Activated CD4-positive, alpha-beta memory T cell treated with anti-CD3 and anti-CD28 coated beads, Interleukin-2, amount 10 ng/mL, durations not matched to agents 7 days and 5 days (primary cell): ENCODE measurements around the gene PLEKHG5. TPM values are rescaled to one million over a fixed set of nuclear protein-coding genes. Genes with fewer than 3 reads are reported as not detected.
"Not testable (repeated sequence)": the region's sequence is repeated elsewhere in the genome, so short reads cannot be mapped to it uniquely, and the experiment has no call there.

Experiments used
- CTCF ChIA-PET: fragments of 350-600 bp; sonication (Branson Sonifier 250); formaldehyde crosslinking; loops from one replicate; lab custom pipeline; 2021; ENCODE audit warnings: antibody characterized with exemption, inconsistent platforms; lab: Charles Lee
- POLR2A ChIA-PET: fragments of 350-600 bp; sonication (Branson Sonifier 250); formaldehyde crosslinking; loops from one replicate; lab custom pipeline; 2021; ENCODE audit warnings: antibody characterized with exemption; lab: Charles Lee
- DNase-seq: peaks from one replicate; pipeline ENCODE4 v3.0.0-alpha.2; 2020
- H3K27ac Mint-ChIP-seq: one replicate; pipeline ENCODE4 v1.8.0; 2021; ENCODE audit warnings: mild to moderate bottlenecking, mixed read lengths
- H3K27me3 Mint-ChIP-seq: one replicate; pipeline ENCODE4 v1.8.0; 2021; ENCODE audit warnings: mixed read lengths
- H3K36me3 Mint-ChIP-seq: one replicate; pipeline ENCODE4 v1.8.0; 2021; ENCODE audit warnings: low read depth, mixed read lengths
- H3K4me1 Mint-ChIP-seq: one replicate; pipeline ENCODE4 v1.8.0; 2021; ENCODE audit warnings: mixed read lengths
- H3K4me3 Mint-ChIP-seq: one replicate; pipeline ENCODE4 v1.8.0; 2021; ENCODE audit warnings: mild to moderate bottlenecking, mixed read lengths
- H3K9me3 Mint-ChIP-seq: one replicate; pipeline ENCODE4 v1.8.0; 2021; ENCODE audit warnings: mixed read lengths
- total RNA-seq, 2 experiments: library from RNA; stranded (reverse); gene quantifications; one replicate each; pipeline ENCODE4 v1.2.3, GENCODE V29; 2021

The PLEKHG5 gene
- total RNA-seq, 2 experiments from 2014 or later, result 1.7 to 2.3 TPM

DNA sequence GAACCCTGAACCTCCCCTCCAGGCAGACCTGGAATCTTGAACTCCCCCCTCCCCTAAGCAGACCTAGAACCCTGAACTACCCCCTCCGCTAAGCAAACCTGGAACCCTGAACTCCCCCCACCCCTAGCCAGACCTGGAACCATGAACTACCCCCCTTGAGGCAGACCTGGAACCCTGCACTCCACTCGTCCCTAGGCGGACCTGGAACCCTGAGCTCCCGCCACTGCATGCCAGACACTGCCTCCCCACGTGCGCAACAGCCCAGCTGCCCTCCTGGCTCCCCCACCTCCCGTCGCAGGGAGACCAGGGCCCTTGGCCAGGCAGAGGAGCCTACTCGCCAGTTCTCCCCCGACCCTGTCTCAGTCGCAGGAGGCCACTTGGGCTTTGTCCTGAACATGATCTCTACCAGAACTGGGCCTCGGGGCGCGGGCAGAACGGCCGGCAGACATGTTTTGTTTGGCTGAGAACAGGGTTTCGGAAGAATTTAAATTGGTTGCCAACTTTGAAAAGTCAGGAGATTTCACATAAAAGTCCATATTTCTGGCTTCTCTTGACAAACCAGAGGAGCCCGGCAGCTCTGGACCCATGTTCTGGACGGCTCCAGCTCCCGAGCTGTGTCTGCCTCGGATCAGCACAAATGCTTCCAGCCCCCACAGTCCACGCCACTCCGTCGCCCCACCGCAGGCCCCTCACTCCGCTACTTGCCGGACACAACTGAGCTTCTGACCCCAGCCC lies 9.2 kb upstream of the PLEKHG5 start:
- ChIA-PET POLR2A (no interaction called here), CTCF (interaction anchor here (0.9 kb wide), 1 partner anchor 146 kb away, joined by 3 read pairs; no protein-coding TSS in a partner anchor)
- Mint-ChIP-seq H3K27me3 (peaks cover 20% of the 10 kb centered on the region), H3K4me3 (no peak overlapping the region), H3K27ac (no peak overlapping the region), H3K9me3 (no peaks in the 10 kb centered on the region), H3K4me1 (peaks cover 9% of the 10 kb centered on the region), H3K36me3 (no peaks in the 10 kb centered on the region)
- no peak for DNase-seq

DNA sequence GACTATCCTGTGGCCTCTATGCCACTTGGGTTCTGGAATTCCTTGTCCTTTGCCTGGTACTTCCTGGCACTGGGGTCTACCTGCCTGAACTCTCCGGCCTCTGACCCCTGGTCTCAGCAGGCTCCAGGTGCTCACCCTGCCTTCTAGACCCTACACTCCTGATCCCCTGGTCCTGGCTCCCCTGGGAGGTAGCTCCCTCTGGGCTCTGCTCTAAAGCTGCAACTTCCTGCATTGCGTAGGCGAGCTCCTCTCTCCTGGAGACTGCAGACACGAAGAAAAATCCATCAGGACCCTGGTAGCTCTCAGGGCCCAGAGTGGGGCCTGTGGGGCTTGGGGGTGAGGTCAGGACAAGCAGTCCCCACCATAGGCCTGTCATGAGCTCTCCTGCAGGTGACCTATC lies 7.8 kb upstream of the PLEKHG5 start:
- Mint-ChIP-seq H3K27me3 (peaks cover 22% of the 10 kb centered on the region), H3K4me1 (peaks cover 9% of the 10 kb centered on the region), H3K27ac (no peak overlapping the region), H3K4me3 (no peak overlapping the region), H3K36me3 (no peaks in the 10 kb centered on the region), H3K9me3 (no peaks in the 10 kb centered on the region)
- ChIA-PET POLR2A (interaction anchor here (0.8 to 1.6 kb wide), 3 partner anchors 8 to 107 kb away, joined by 3 to 6 read pairs (median 3); no protein-coding TSS in a partner anchor), CTCF (interaction anchor here (1.4 kb wide), 1 partner anchor 9 kb away, joined by 5 read pairs; no protein-coding TSS in a partner anchor)
- no peak for DNase-seq

DNA sequence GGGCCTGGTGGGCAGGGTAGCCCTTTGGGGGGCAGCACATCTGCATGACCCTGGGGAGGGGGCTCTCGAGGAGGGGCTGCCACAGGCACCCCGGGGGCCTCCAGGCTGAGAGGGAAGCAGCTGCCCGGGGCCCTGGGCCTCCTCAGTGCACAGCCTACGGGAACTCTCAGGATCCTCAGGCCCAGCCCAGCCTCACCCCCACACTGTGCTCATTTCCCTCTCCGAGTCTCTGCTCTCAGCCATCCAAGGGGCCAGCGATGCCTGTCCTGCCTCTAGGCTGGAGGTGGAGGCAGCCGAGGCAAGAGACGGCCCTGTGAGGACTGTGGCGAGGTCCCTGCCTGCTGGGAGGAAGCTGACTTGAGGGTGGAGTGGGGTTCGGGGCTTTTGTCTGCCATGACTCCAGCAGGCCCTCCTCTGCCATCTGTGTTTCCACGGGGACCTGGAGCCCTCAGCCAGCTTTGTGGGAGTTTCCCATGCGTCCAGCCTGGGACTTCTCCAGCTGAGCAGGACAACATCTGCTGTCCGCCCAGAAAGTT lies 7.2 kb upstream of the PLEKHG5 start:
- POLR2A ChIA-PET, result interaction anchor here (0.7 to 1.6 kb wide), 3 partner anchors 8 to 106 kb away, joined by 3 to 6 read pairs (median 3); partner anchors contain the start of gene NOL9
- Mint-ChIP-seq H3K4me3 (no peak overlapping the region), H3K27ac (no peak overlapping the region)

DNA sequence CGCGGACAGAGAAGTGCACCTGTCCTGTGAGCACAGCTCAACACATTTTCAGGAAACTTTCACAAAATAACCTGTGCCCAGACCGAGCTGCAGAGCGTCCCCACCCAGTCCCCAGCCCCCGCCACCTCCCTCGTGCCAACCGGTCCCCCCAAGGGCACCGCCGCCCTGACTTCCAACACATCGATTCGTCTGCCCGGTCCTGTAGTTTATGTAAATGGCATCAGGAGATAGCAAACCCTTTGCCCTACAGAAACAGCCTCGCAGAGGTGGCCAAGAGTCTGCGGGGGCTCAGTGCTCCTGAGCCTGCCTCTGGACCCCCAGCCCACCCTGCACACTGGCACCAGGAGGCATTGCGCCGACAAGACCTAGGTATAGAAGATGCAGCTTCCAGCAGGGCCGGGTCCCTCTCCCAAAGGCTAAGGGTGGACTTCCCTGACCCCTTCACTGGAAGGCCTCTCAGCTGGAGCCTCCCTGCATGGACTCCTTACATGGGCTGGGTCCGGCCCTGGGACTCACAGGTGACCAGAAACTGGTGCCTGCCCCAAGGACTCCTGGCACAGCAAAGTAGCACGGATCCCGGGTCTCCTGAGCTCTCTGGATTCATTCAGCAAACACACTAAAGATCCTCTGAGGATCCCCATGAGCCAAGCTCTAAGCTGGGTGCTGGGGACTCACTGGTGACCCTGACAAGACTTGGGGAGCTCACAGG lies 6.6 kb upstream of the PLEKHG5 start:
- peak overlapping the region; percentile 38 for H3K4me3 Mint-ChIP-seq
- no peak overlapping the region for H3K27ac Mint-ChIP-seq
- no peaks in the 10 kb centered on the region for H3K9me3 Mint-ChIP-seq
- peaks cover 9% of the 10 kb centered on the region for H3K4me1 Mint-ChIP-seq
- ChIA-PET CTCF (interaction anchor here (1.4 kb wide), 1 partner anchor 8 kb away, joined by 5 read pairs; no protein-coding TSS in a partner anchor), POLR2A (interaction anchor here (0.7 to 1.6 kb wide), 2 partner anchors 7 to 56 kb away, joined by 3 to 6 read pairs; partner anchors contain the start of gene NOL9)
- H3K27me3 Mint-ChIP-seq, result peaks cover 22% of the 10 kb centered on the region
- no peaks in the 10 kb centered on the region for H3K36me3 Mint-ChIP-seq
- no peak for DNase-seq

More for the DNA sequence above, 7.2 kb upstream of the PLEKHG5 start:
- Mint-ChIP-seq H3K36me3 (no peaks in the 10 kb centered on the region), H3K9me3 (no peaks in the 10 kb centered on the region), H3K4me1 (peaks cover 9% of the 10 kb centered on the region), H3K27me3 (peaks cover 22% of the 10 kb centered on the region)
- CTCF ChIA-PET, result interaction anchor here (1.4 kb wide), 1 partner anchor 8 kb away, joined by 5 read pairs; no protein-coding TSS in a partner anchor
- DNase-seq, result no peak

DNA sequence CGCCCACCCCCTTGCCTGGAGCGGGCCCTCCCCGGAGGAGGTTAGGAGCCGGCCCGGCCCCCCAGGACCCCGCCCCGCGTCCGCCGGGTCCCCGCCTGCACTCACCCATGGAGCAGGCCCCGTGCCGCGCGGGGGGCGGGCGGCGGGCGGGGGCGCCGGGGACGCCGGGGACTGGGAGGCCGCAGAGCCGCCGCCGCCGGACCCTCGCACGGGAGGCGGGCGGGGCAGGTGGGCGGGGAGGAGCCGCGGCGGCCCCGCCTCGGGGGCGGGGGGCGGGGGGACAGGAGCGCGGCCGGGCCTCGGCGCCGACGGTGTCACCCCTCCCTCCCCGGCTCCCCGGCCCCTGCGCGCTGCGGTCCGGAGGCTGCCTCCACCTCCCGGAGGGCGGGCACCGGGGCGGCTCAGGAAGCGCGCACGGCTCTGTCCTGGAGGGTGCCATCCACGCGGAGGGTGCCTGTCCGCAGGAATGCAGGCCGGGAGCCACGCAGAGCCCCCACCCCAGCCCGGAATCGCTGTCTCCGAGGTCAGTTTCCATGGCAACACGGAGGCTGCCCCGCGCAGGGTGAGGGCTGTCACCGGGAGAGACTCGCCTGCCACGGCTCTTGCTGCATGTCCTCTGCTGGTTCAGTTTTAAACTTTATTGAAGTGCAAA lies 5.9 kb upstream of the PLEKHG5 start:
- H3K9me3 Mint-ChIP-seq, result no peaks in the 10 kb centered on the region
- peaks cover 12% of the 10 kb centered on the region for H3K4me1 Mint-ChIP-seq
- CTCF ChIA-PET, result no interaction called here
- no peak overlapping the region for H3K27ac Mint-ChIP-seq
- no peaks in the 10 kb centered on the region for H3K36me3 Mint-ChIP-seq
- peak overlapping the region; percentile 38 for H3K4me3 Mint-ChIP-seq
- POLR2A ChIA-PET, result no interaction called here
- H3K27me3 Mint-ChIP-seq, result peaks cover 22% of the 10 kb centered on the region
- DNase-seq, result peak; percentile 49

DNA sequence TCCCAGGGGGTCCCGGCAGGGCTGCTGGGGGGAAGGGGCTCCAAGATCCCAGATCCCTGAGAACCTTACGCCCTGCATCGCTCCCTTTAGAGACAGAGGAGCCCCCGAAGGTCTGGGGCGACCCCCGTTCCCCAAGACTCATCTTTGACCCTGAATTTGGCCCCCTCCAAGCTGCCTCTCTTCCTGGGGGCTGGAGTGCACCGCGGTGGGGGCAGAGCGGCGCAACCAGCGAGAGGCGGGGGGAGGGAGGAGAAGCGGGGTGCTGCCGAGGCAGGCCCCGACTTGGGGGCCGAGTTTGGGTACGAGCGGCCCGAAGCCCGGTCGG lies 5.4 kb upstream of the PLEKHG5 start:
- peak overlapping the region; percentile 10 for H3K4me3 Mint-ChIP-seq
- no peak overlapping the region for H3K27ac Mint-ChIP-seq
- DNase-seq, result no peak
- no peaks in the 10 kb centered on the region for H3K36me3 Mint-ChIP-seq
- peaks cover 13% of the 10 kb centered on the region for H3K4me1 Mint-ChIP-seq
- H3K9me3 Mint-ChIP-seq, result no peaks in the 10 kb centered on the region
- ChIA-PET POLR2A (no interaction called here), CTCF (no interaction called here)
- peaks cover 22% of the 10 kb centered on the region for H3K27me3 Mint-ChIP-seq

DNA sequence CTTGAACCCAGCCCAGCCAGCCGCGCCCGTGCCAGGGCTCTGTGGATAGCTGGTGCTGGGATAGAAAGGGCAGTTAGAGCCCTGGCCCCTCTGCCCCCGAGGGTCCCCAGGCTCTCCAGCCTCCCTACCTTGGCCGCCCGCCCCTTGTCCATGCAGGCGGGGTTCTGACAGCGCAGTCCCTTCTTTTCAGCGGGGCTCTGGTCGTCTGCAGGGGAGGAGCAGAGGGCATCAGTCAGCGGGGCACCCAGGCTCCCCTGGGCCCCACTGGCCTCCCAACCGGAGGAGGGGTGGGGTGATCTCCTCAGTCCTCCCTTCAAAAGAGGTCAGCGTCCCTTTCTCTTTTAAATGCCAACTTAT lies 4.9 kb upstream of the PLEKHG5 start:
- Mint-ChIP-seq H3K4me1 (peaks cover 18% of the 10 kb centered on the region), H3K9me3 (no peaks in the 10 kb centered on the region), H3K27ac (no peak overlapping the region), H3K27me3 (peaks cover 22% of the 10 kb centered on the region), H3K36me3 (no peaks in the 10 kb centered on the region), H3K4me3 (no peak overlapping the region)
- ChIA-PET CTCF (no interaction called here), POLR2A (no interaction called here)
- no peak for DNase-seq

DNA sequence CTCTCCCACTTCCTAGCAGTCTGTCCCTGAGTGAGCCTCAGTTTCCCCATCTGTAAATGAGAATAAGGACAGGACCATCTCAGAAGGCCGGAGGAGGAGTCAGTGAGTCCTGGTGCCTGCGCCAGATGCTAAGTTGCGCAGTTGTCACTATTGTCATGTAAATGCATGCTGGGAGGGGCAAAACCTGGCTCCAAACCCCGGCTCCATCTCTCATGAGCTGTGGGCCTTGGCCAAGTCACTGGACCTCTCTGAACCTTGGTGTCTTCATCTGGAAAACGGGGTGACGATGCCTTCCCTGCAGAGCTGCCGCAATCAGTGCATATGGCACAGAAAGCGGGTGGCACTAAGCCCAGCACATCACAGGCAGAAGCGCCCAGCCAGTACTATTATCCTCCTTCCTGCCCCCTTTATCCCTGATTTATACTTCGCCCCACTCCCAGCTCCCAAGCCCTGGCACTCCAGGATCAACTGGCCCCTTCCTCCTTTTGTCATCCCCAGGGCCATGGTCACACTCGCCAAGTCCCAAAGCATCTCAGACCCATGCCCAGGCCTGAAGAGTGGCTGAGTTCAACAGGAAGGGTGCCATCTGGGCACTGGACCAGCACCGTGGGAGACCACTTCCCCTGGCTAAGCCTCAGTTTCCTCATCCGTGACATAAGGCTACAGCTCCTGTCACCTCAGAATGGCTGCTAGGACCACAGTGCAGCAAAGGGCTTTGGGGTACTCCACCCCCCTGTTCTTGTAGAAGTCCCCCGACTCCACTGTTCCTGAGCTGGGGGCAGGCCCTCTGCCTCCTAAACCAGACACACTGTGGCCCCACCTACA lies 4.3 kb upstream of the PLEKHG5 start:
- no peak for DNase-seq
- Mint-ChIP-seq H3K4me1 (peaks cover 21% of the 10 kb centered on the region), H3K36me3 (no peaks in the 10 kb centered on the region), H3K9me3 (no peaks in the 10 kb centered on the region), H3K27ac (no peak overlapping the region), H3K4me3 (no peak overlapping the region), H3K27me3 (peaks cover 22% of the 10 kb centered on the region)
- ChIA-PET POLR2A (interaction anchor here (1.1 kb wide), 1 partner anchor 50 kb away, joined by 3 read pairs; no protein-coding TSS in a partner anchor), CTCF (no interaction called here)

DNA sequence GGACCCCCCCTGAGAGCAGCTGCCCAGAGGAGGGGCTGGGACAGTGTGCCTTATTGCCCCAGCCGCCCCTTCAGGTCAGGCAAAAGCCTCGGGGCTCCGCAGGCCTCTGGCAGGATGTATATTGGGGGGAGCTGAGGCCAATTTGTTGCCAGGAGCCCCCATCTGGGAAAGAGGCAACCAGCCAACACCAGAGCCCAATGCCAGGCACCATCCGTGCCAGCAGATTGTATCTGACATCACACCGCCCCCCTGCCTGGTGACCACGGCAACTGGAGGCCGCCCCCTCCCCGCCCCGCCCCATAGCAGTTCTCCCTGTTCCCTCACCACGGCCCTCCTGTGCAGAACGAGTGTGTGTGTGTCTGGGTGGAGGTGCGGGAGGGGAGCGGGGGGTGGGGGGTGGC lies 3.6 kb upstream of the PLEKHG5 start:
- POLR2A ChIA-PET, result interaction anchor here (1.1 kb wide), 1 partner anchor 50 kb away, joined by 3 read pairs; no protein-coding TSS in a partner anchor
- Mint-ChIP-seq H3K4me3 (no peak overlapping the region), H3K27me3 (peaks cover 22% of the 10 kb centered on the region), H3K36me3 (no peaks in the 10 kb centered on the region), H3K4me1 (peaks cover 21% of the 10 kb centered on the region), H3K9me3 (no peaks in the 10 kb centered on the region), H3K27ac (no peak overlapping the region)
- CTCF ChIA-PET, result no interaction called here
- no peak for DNase-seq

DNA sequence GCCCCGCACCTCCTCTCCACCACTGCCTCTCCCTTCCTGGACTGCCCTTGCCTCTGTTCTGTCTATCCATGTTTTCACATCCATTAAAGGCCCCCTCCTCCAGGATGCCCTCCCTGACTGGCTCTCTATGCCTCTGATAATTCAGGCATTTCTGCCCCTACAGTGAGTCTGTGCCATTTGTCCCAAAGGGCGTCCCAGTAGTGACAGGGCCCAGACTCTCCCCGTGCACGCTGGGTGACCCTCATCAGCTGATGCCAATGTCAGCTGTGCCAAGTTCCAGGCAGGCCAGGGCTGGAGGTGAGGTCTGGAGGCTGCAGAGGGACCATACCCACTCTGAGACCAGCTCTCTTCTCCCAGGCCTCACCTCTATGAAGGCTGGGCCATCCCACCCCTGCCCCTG lies 3.2 kb upstream of the PLEKHG5 start:
- Mint-ChIP-seq H3K27me3 (peaks cover 22% of the 10 kb centered on the region), H3K9me3 (no peaks in the 10 kb centered on the region), H3K36me3 (no peaks in the 10 kb centered on the region), H3K4me1 (peaks cover 21% of the 10 kb centered on the region), H3K27ac (no peak overlapping the region), H3K4me3 (no peak overlapping the region)
- POLR2A ChIA-PET, result interaction anchor here (1.1 kb wide), 1 partner anchor 51 kb away, joined by 3 read pairs; no protein-coding TSS in a partner anchor
- CTCF ChIA-PET, result interaction anchor here (1.1 kb wide), 1 partner anchor 57 kb away, joined by 5 read pairs; no protein-coding TSS in a partner anchor
- no peak for DNase-seq

DNA sequence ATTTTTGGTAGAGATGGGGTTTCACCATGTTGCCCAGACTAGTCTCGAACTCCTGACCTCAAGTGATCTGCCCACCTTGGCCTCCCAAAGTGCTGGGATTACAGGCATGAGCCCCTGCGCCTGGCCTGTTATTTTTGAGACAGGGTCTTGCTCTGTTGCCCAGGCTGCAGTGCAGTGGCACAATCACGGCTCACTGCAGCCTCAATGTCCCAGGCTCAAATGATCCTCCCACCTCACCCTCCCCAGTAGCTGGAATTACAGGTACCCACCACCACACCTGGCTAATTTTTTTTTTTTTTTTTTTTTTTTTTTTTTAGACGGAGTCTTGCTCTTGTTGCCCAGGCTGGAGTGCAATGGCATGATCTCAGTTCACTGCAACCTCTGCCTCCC lies 2.4 kb upstream of the PLEKHG5 start:
- H3K27ac Mint-ChIP-seq, H3K9me3 Mint-ChIP-seq, POLR2A ChIA-PET, DNase-seq, H3K4me3 Mint-ChIP-seq, H3K36me3 Mint-ChIP-seq: not testable (repeated sequence)
- H3K4me1 Mint-ChIP-seq, result peaks cover 21% of the 10 kb centered on the region
- CTCF ChIA-PET, result interaction anchor here (0.6 to 1.9 kb wide), 3 partner anchors 56 to 354 kb away, joined by 3 to 5 read pairs (median 5); no protein-coding TSS in a partner anchor
- peaks cover 22% of the 10 kb centered on the region for H3K27me3 Mint-ChIP-seq

DNA sequence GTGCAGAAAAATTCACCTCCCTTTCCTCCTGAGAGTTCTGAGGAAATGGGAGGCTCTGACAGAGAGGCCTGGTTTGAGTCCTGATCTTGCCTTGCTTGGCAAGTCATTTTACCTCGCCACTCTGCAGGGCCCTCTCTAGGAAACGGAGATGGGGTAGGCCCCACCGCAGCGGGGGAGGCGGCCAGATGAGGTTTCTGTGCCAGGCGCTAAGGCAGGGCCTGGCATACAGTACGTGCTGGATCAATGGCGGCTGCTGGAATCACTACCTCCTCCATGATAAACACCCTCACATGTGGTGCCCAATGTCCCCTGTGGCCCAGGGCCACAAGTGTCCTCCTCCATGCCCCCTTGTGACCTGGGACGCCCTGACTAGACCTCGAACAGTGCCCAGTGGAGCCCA lies 499 bp upstream of the PLEKHG5 start:
- H3K4me3 Mint-ChIP-seq, result peak overlapping the region; percentile 71
- ChIA-PET POLR2A (interaction anchor here (0.9 to 2.5 kb wide), 4 partner anchors 62 to 108 kb away, joined by 3 to 12 read pairs (median 4); partner anchors contain the start of genes NOL9 and TAS1R1), CTCF (interaction anchor here (1.0 to 2.3 kb wide), 4 partner anchors 10 to 69 kb away, joined by 3 to 14 read pairs (median 4); no protein-coding TSS in a partner anchor)
- no peaks in the 10 kb centered on the region for H3K9me3 Mint-ChIP-seq
- no peak for DNase-seq
- H3K27ac Mint-ChIP-seq, result no peak overlapping the region
- no peaks in the 10 kb centered on the region for H3K36me3 Mint-ChIP-seq
- H3K4me1 Mint-ChIP-seq, result peaks cover 14% of the 10 kb centered on the region
- H3K27me3 Mint-ChIP-seq, result peaks cover 18% of the 10 kb centered on the region
